B cell (primary cell): ENCODE data around the gene EMX1. TPM values are rescaled to one million over a fixed set of nuclear protein-coding genes. Genes with fewer than 3 reads are reported as not detected.

Experiments used
- ATAC-seq: fragments of 200-7000 bp; cut with Tn5 transposase; one replicate; pipeline ENCODE4 v1.10.0; 2021; ENCODE audit warnings: low read depth, mild to moderate bottlenecking, moderate number of reproducible peaks, moderate library complexity
- CTCF ChIA-PET: fragments of 350-600 bp; sonication (Branson Sonifier 250); formaldehyde crosslinking; loops from one replicate; lab custom pipeline; 2021; ENCODE audit warnings: antibody characterized with exemption, inconsistent platforms; lab: Charles Lee
- POLR2A ChIA-PET: fragments of 350-600 bp; sonication (Branson Sonifier 250); formaldehyde crosslinking; loops from one replicate; lab custom pipeline; 2021; ENCODE audit warnings: antibody characterized with exemption; lab: Charles Lee
- DNase-seq: peaks from one replicate; pipeline ENCODE4 v3.0.0; 2013
- H2AFZ ChIP-seq: 2 replicates; pipeline ENCODE4 v1.6.1; 2012; ENCODE audit warnings: mild to moderate bottlenecking, low read depth, low read length; ENCODE audit not compliant: insufficient read depth, poor library complexity, severe bottlenecking
- H3K27ac ChIP-seq, 2 donors: 1 replicate in 1 of 2; 2 replicates in 1 of 2; pipeline ENCODE4 v1.5.1; 2012 to 2013; ENCODE audit warnings: low read length in 2 of 2, mild to moderate bottlenecking in 2 of 2, moderate library complexity in 1 of 2
- H3K27me3 ChIP-seq, 4 experiments: fragments of 200-600 bp in 1 of 4; sonication (generic) in 1 of 4; replicated peaks in 1 of 4; 1 replicate in 2 of 4; 2 replicates in 2 of 4; pipeline versions ENCODE4 v1.6.1 to v1.7.0; 2013 to 2016; ENCODE audit warnings: low read length in 3 of 4, mild to moderate bottlenecking in 2 of 4, mixed read lengths in 1 of 4, moderate library complexity in 1 of 4; ENCODE audit not compliant: insufficient read depth in 4 of 4, control insufficient read depth in 3 of 4; ENCODE audit errors: control extremely low read depth in 1 of 4
- H3K36me3 ChIP-seq, 2 experiments: replicated peaks in 1 of 2; 1 replicate in 1 of 2; 2 replicates in 1 of 2; pipeline versions ENCODE4 v1.6.1 to v1.7.1; 2013; ENCODE audit warnings: low read length in 1 of 2; ENCODE audit not compliant: insufficient read depth in 2 of 2, control insufficient read depth in 1 of 2; ENCODE audit errors: control extremely low read depth in 1 of 2, extremely low read depth in 1 of 2
- H3K4me1 ChIP-seq, 2 donors: fragments of 200-600 bp in 1 of 2; sonication (generic) in 1 of 2; 1 replicate in 1 of 2; 2 replicates in 1 of 2; pipeline versions ENCODE4 v1.5.1 to v1.6.1; 2013 to 2017; ENCODE audit warnings: low read length in 2 of 2; ENCODE audit not compliant: control insufficient read depth in 2 of 2, insufficient read depth in 2 of 2
- H3K4me2 ChIP-seq: replicated peaks from 2 replicates; pipeline ENCODE3; 2012; ENCODE audit warnings: mild to moderate bottlenecking, low read depth, low read length; ENCODE audit not compliant: poor library complexity, severe bottlenecking
- H3K4me3 ChIP-seq, 5 experiments: fragments of 200-600 bp in 1 of 5; sonication (generic) in 1 of 5; 1 replicate in 3 of 5; 2 replicates in 2 of 5; pipeline versions ENCODE4 v1.5.1 to v1.7.0; 2011 to 2016; ENCODE audit warnings: low read length in 4 of 5, mild to moderate bottlenecking in 4 of 5, low read depth in 2 of 5, control low read depth in 1 of 5, moderate library complexity in 1 of 5; ENCODE audit not compliant: insufficient read depth in 1 of 5; ENCODE audit errors: control extremely low read depth in 1 of 5, extremely low read depth in 1 of 5
- H3K79me2 ChIP-seq: fragments of 200-600 bp; sonication (generic); one replicate; pipeline ENCODE4 v1.6.0; 2016; ENCODE audit warnings: low read length; ENCODE audit not compliant: control insufficient read depth, insufficient read depth
- H3K9ac ChIP-seq: fragments of 200-600 bp; sonication (generic); 2 replicates; pipeline ENCODE4 v1.6.1; 2017; ENCODE audit warnings: mild to moderate bottlenecking, low read length, moderate library complexity
- H3K9me3 ChIP-seq, 3 donors: one replicate each; pipeline versions ENCODE4 v1.6.1 to v1.7.1; 2013; ENCODE audit warnings: low read length in 2 of 3; ENCODE audit not compliant: control insufficient read depth in 2 of 3, insufficient read depth in 1 of 3; ENCODE audit errors: control extremely low read depth in 1 of 3
- H4K20me1 ChIP-seq: 2 replicates; pipeline ENCODE4 v1.6.0; 2012; ENCODE audit warnings: mild to moderate bottlenecking, low read length; ENCODE audit not compliant: insufficient read depth, control insufficient read depth, poor library complexity, severe bottlenecking
- H3K27ac Mint-ChIP-seq: one replicate; pipeline ENCODE4 v1.8.0; 2021; ENCODE audit warnings: mixed read lengths
- H3K27me3 Mint-ChIP-seq: one replicate; pipeline ENCODE4 v1.8.0; 2021; ENCODE audit warnings: mixed read lengths
- H3K4me1 Mint-ChIP-seq: one replicate; pipeline ENCODE4 v1.8.0; 2021; ENCODE audit warnings: mixed read lengths
- H3K4me3 Mint-ChIP-seq: one replicate; pipeline ENCODE4 v1.8.0; 2021; ENCODE audit warnings: mixed read lengths
- H3K9me3 Mint-ChIP-seq: one replicate; pipeline ENCODE4 v1.8.0; 2022; ENCODE audit warnings: mixed read lengths; ENCODE audit not compliant: insufficient read depth
- CTCF ChIP-seq: fragments of 200-600 bp; IDR thresholded peaks from one replicate; pipeline ENCODE4 v1.8.0; 2022; ENCODE audit warnings: antibody characterized with exemption, mild to moderate bottlenecking
- EZH2 ChIP-seq: IDR thresholded peaks from 2 replicates; pipeline ENCODE4 v1.6.1; 2012; ENCODE audit warnings: borderline replicate concordance, low read depth, mild to moderate bottlenecking, moderate library complexity, low read length; ENCODE audit not compliant: insufficient read depth, poor library complexity, severe bottlenecking
- WGBS: methylation state at CpG from one replicate; pipeline ENCODE4 v1.1.5; 2013; ENCODE audit warnings: missing lambda C conversion rate; ENCODE audit not compliant: insufficient coverage; 5-methylcytosine and 5-hydroxymethylcytosine counted together
- intact Hi-C: fragments of 100-400 bp; cut with micrococcal nuclease; formaldehyde crosslinking; loops from one replicate; pipeline ENCODE4 v1.10.0; 2022
- polyA plus RNA-seq: library from polyadenylated mRNA; depleted of rRNA; stranded (reverse); fragments of >200 nt; gene quantifications from 2 replicates; pipeline ENCODE4 v1.2.3, GENCODE V29; 2012
- total RNA-seq, 2 donors: library from RNA; stranded (reverse); fragments of 120-200 nt in 1 of 2; gene quantifications; 1 replicate in 1 of 2; 2 replicates in 1 of 2; pipeline versions ENCODE4 v1.2.3 to v1.2.4, GENCODE V29; 2013 to 2022

Gene EMX1
- total and polyA plus RNA-seq, 2 donors (not counting 1 experiment from before 2014, with no cell fraction given): not detected

GRCh38 chr2:72969706-72970105 is 52.4 kb downstream of the EMX1 start:
- Histone ChIP-seq H3K9me3 (no peaks in the 10 kb centered on the region), H3K4me1 (no peaks in the 10 kb centered on the region), H3K4me2 (no peak overlapping the region), H4K20me1 (no peaks in the 10 kb centered on the region), H3K4me3 (no peak overlapping the region), H3K27ac (no peak overlapping the region), H2AFZ (no peak overlapping the region), H3K79me2 (no peaks in the 10 kb centered on the region), H3K9ac (no peak overlapping the region), H3K27me3 (no peaks in the 10 kb centered on the region), H3K36me3 (no peaks in the 10 kb centered on the region)
- H3K27ac Mint-ChIP-seq: no peak overlapping the region
- 26% methylated on average over 4 of the region's 4 CpGs for WGBS
- ChIA-PET CTCF (interaction anchor here (1.6 kb wide), 1 partner anchor 11 kb away, joined by 3 read pairs; no protein-coding TSS in a partner anchor), POLR2A (no interaction called here)
- no peaks in the 10 kb centered on the region for H3K27me3 Mint-ChIP-seq
- no peak for DNase-seq
- no peak for TF ChIP-seq CTCF
- TF ChIP-seq EZH2: no peak
- H3K4me3 Mint-ChIP-seq: no peak overlapping the region
- ATAC-seq: no peak
- intact Hi-C loops: no loop called here
- no peaks in the 10 kb centered on the region for H3K4me1 Mint-ChIP-seq
- H3K9me3 Mint-ChIP-seq: no peaks in the 10 kb centered on the region

- ATAC-seq (no peak), DNase-seq (no peak)
- no peaks in the 10 kb centered on the region for H4K20me1 ChIP-seq
- H3K4me2 ChIP-seq: no peak overlapping the region
- H3K27ac ChIP-seq: no peak overlapping the region
- no peaks in the 10 kb centered on the region for H3K79me2 ChIP-seq
- no peaks in the 10 kb centered on the region for H3K27me3 Mint-ChIP-seq
- H2AFZ ChIP-seq: no peak overlapping the region
- no peak overlapping the region for H3K4me3 Mint-ChIP-seq
- H3K4me1 Mint-ChIP-seq: no peaks in the 10 kb centered on the region
- H3K9me3 ChIP-seq: no peaks in the 10 kb centered on the region
- no peak overlapping the region for H3K27ac Mint-ChIP-seq
- no peaks in the 10 kb centered on the region for H3K4me1 ChIP-seq
- no peak overlapping the region for H3K9ac ChIP-seq
- TF ChIP-seq EZH2 (no peak), CTCF (no peak)
- intact Hi-C loops: no loop called here
- 96% methylated on average over 5 of the region's 7 CpGs for WGBS
- CTCF ChIA-PET: interaction anchor here (0.6 to 0.8 kb wide), 2 partner anchors 10 to 180 kb away, joined by 3 to 4 read pairs; no protein-coding TSS in a partner anchor
- no peaks in the 10 kb centered on the region for H3K9me3 Mint-ChIP-seq
- POLR2A ChIA-PET: no interaction called here
- no peaks in the 10 kb centered on the region for H3K36me3 ChIP-seq
- no peak overlapping the region for H3K4me3 ChIP-seq
- H3K27me3 ChIP-seq: no peaks in the 10 kb centered on the region
Observed at GRCh38 chr2:72971036-72971435, 53.7 kb downstream of the EMX1 start.
